Left cardiac atrium (tissue), 4 donors: ENCODE data around the gene DNAJC3. TPM values are rescaled to one million over a fixed set of nuclear protein-coding genes. Genes with fewer than 3 reads are reported as not detected.

Experiments used
- ATAC-seq, 2 donors: fragments of 200-7000 bp; cut with Tn5 transposase; one replicate each; pipeline ENCODE4 v1.9.1; 2020; ENCODE audit warnings: mild to moderate bottlenecking in 2 of 2, moderate library complexity in 2 of 2
- DNase-seq: peaks from one replicate; pipeline ENCODE4 v3.0.0-alpha.2; 2020
- intact Hi-C, 2 donors: fragments of 100-400 bp; cut with DNase I; formaldehyde crosslinking; loops; one replicate each; pipeline versions ENCODE4 v1.14.1 to v1.15.1; 2022 to 2023
- total RNA-seq, 2 donors: library from RNA; stranded (reverse); fragmentation: NEBNext Ultra II Directional; extraction: Animal tissue kit (Norgen Biotek cat#: 25700); gene quantifications; one replicate each; pipeline ENCODE4 v1.2.1, GENCODE V29; 2021
- donor health status: DM: no; HTN: yes; CAD: no.
- donor health status: DM: no; HTN: yes; CAD: no; lungs with severe emphysema.
- donor health status: DM: yes; HTN: yes; CAD: no.
- donor health status: Dilated cardiomyopathy.

DNAJC3 gene
- total RNA-seq, 2 donors from 2014 or later: 37.2 to 45.7 TPM

- DNase-seq (no peak), ATAC-seq (no peak)
- intact Hi-C loops: no loop called here
Observed at GRCh38 chr13:95793781-95794180, 116.8 kb downstream of the DNAJC3 start.

GRCh38 chr13:95797016-95797415 lies 120.1 kb downstream of the DNAJC3 start:
- ATAC-seq (no peak), DNase-seq (no peak)
- intact Hi-C loops: no loop called here

GRCh38 chr13:95800436-95800835 lies 123.5 kb downstream of the DNAJC3 start:
- DNase-seq (no peak), ATAC-seq (no peak)
- intact Hi-C loops: no loop called here

GRCh38 chr13:95801825-95802224 lies 124.9 kb downstream of the DNAJC3 start:
- DNase-seq (no peak), ATAC-seq (no peak)
- intact Hi-C loops: no loop called here

GRCh38 chr13:95805921-95806320 lies 129.0 kb downstream of the DNAJC3 start:
- DNase-seq (no peak), ATAC-seq (no peak)
- intact Hi-C loops: no loop called here

GRCh38 chr13:95809429-95809828 lies 132.5 kb downstream of the DNAJC3 start:
- intact Hi-C loops: no loop called here
- ATAC-seq: no peak
- no peak for DNase-seq

GRCh38 chr13:95813139-95813538 lies 136.2 kb downstream of the DNAJC3 start:
- DNase-seq (no peak), ATAC-seq (no peak)
- intact Hi-C loops: no loop called here

- no peak for ATAC-seq
Observed at GRCh38 chr13:95814495-95814894, 137.6 kb downstream of the DNAJC3 start.

GRCh38 chr13:95822303-95822702 lies 145.4 kb downstream of the DNAJC3 start:
- ATAC-seq (no peak), DNase-seq (no peak)
- intact Hi-C loops: no loop called here

More at GRCh38 chr13:95814495-95814894, 137.6 kb downstream of the DNAJC3 start:
- intact Hi-C loops: no loop called here
- DNase-seq: no peak

- no peak for DNase-seq
- intact Hi-C loops: loop anchor here (2.0 to 10.0 kb wide), 6 partner anchors 210 to 638 kb away; no protein-coding TSS in a partner anchor
- ATAC-seq: no peak
Observed at GRCh38 chr13:95833126-95833525, 156.2 kb downstream of the DNAJC3 start.

- no peak for ATAC-seq
- DNase-seq: no peak
- intact Hi-C loops: loop anchor here (2.0 to 10.0 kb wide), 6 partner anchors 211 to 639 kb away; no protein-coding TSS in a partner anchor
Observed at GRCh38 chr13:95833719-95834118, 156.8 kb downstream of the DNAJC3 start.

GRCh38 chr13:95834134-95834765 lies 157.3 kb downstream of the DNAJC3 start:
- peak; percentile 71 to 77 for ATAC-seq
- intact Hi-C loops: loop anchor here (5.0 to 10.0 kb wide), 5 partner anchors 212 to 639 kb away; no protein-coding TSS in a partner anchor

GRCh38 chr13:95841894-95842293 lies 165.0 kb downstream of the DNAJC3 start:
- intact Hi-C loops: no loop called here
- DNase-seq: no peak
- no peak for ATAC-seq

More at GRCh38 chr13:95834134-95834765, 157.3 kb downstream of the DNAJC3 start:
- DNase-seq: peak; percentile 55

GRCh38 chr13:95842898-95843297 lies 166.0 kb downstream of the DNAJC3 start:
- DNase-seq: no peak
- intact Hi-C loops: no loop called here

More at GRCh38 chr13:95842898-95843297, 166.0 kb downstream of the DNAJC3 start:
- ATAC-seq: no peak

Other genes starting within 250 kb of the DNAJC3 start
- not detected for gene CLDN10, start 124.4 kb upstream of the DNAJC3 start, total RNA-seq
- 1 to 10 TPM; 5.4 to 7.6 TPM for gene DZIP1, start 32.4 kb upstream of the DNAJC3 start, total RNA-seq